Neural cell (in vitro differentiated cells): ENCODE results near the gene OTUB2.

Experiments used
- CTCF ChIP-seq: fragments of 450-650 bp; IDR thresholded peaks from 2 replicates; pipeline ENCODE4 v1.5.1; 2014; ENCODE audit warnings: antibody characterized with exemption, mild to moderate bottlenecking, moderate library complexity; ENCODE audit not compliant: poor library complexity, severe bottlenecking
- EZH2 ChIP-seq: fragments of 200-600, 300-800 bp; shearing (Covaris generic), sonication (generic); IDR thresholded peaks from 2 replicates; pipeline ENCODE4 v1.6.1; 2014; ENCODE audit warnings: antibody characterized with exemption, low read length, borderline replicate concordance, mild to moderate bottlenecking; ENCODE audit not compliant: insufficient read depth, poor library complexity, severe bottlenecking
- SMC3 ChIP-seq: fragments of 450-650 bp; conservative IDR thresholded peaks from 2 replicates; pipeline ENCODE4 v1.6.1; 2014; ENCODE audit warnings: antibody characterized with exemption, mild to moderate bottlenecking, moderate library complexity; ENCODE audit not compliant: poor library complexity

GRCh38 chr14:93976477-93977057 lies 49.6 kb upstream of the OTUB2 start, which contains the start of gene ASB2:
- TF ChIP-seq CTCF (no peak), SMC3 (no peak), EZH2 (no peak)
